ENCODE results near the gene P4HB.

P4HB gene

DNA sequence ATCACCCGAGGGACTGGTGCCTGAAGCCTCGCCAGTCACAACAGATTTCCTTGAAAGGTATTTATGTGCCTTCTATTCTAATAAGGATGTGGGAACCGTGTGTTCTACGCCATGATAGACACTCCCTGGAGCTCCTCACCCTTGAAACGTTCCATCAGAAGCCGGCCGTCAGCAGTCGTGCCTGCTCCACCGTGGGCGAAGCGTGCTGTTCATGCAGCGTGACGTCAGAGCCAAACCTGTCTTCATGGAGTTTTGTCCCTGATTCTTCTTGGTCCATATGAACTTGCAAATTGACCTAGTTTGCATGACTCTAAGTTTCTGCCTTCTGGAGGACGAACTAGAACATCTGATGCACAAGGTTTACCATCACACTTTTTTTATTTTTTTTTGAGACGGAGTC is 21.0 kb downstream of the P4HB start:
- DNase-seq (ENCODE audit: extremely low spot score), result no peak
- no peak for TF ChIP-seq CTCF (IDR thresholded peaks at IDR 0.05; ENCODE audit: control extremely low read depth, extremely low read depth, low read depth, missing control alignments)
- CTCF ChIA-PET, result no interaction called here
- POLR2A ChIA-PET, result interaction anchor here (2.2 kb wide), 1 partner anchor 15 kb away, joined by 6 read pairs; no protein-coding TSS in a partner anchor

GRCh38 chr17:81838753-81839255 is 21.5 kb downstream of the P4HB start:
- POLR2A ChIA-PET, result no interaction called here
- CTCF ChIA-PET, result no interaction called here
- no peak for DNase-seq (ENCODE audit: extremely low spot score)
- TF ChIP-seq CTCF (IDR thresholded peaks at IDR 0.05; ENCODE audit: control extremely low read depth, extremely low read depth, low read depth, missing control alignments), result no peak

DNA sequence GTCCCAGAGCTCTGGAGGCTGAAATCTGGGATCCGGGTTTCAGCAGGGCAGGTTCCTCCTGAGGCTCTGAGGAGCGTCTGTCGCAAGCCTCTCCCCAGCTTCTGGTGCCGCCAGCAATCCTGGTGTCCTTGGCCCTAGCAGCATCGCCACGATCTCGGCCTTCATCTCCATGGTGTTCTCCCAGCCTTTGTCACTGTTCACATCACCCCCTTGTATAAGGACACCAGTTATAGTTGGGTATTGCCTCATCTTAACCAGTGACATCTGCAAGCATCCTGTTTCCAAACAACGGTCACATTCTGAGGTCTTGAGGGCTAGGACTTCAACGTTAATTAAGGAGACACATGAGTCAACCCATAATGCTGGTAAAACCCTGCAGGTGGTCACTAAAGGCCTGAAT is 22.7 kb downstream of the P4HB start:
- POLR2A ChIA-PET, result interaction anchor here (1.1 kb wide), 1 partner anchor 45 kb away, joined by 4 read pairs; no protein-coding TSS in a partner anchor
- DNase-seq (ENCODE audit: extremely low spot score), result no peak
- CTCF ChIA-PET, result no interaction called here
- TF ChIP-seq CTCF (IDR thresholded peaks at IDR 0.05; ENCODE audit: control extremely low read depth, extremely low read depth, low read depth, missing control alignments), result no peak

GRCh38 chr17:81834831-81835267 is 25.5 kb downstream of the P4HB start, which contains the start of gene PPP1R27:
PPP1R27 (minus strand) TSS chr17:81835050; CDS start chr17:81834953, 97 bp downstream.
- ChIA-PET CTCF (interaction anchor here (1.1 kb wide), 1 partner anchor 9 kb away, joined by 3 read pairs; no protein-coding TSS in a partner anchor), POLR2A (interaction anchor here (0.6 kb wide), 2 partner anchors 27 to 272 kb away, joined by 5 read pairs; no protein-coding TSS in a partner anchor)

GRCh38 chr17:81833921-81834830 is 26.2 kb downstream of the P4HB start:
- DNase-seq (ENCODE audit: extremely low spot score), result no peak
- ChIA-PET POLR2A (interaction anchor here (0.6 kb wide), 1 partner anchor 271 kb away, joined by 5 read pairs; no protein-coding TSS in a partner anchor), CTCF (interaction anchor here (1.1 to 2.3 kb wide), 5 partner anchors 10 to 186 kb away, joined by 3 to 7 read pairs (median 3); no protein-coding TSS in a partner anchor)
- TF ChIP-seq CTCF (IDR thresholded peaks at IDR 0.05; ENCODE audit: control extremely low read depth, extremely low read depth, low read depth, missing control alignments), result no peak

More at GRCh38 chr17:81834831-81835267, 25.5 kb downstream of the P4HB start, which contains the start of gene PPP1R27:
- TF ChIP-seq CTCF (IDR thresholded peaks at IDR 0.05; ENCODE audit: control extremely low read depth, extremely low read depth, low read depth, missing control alignments), result no peak
- DNase-seq (ENCODE audit: extremely low spot score), result no peak

DNA sequence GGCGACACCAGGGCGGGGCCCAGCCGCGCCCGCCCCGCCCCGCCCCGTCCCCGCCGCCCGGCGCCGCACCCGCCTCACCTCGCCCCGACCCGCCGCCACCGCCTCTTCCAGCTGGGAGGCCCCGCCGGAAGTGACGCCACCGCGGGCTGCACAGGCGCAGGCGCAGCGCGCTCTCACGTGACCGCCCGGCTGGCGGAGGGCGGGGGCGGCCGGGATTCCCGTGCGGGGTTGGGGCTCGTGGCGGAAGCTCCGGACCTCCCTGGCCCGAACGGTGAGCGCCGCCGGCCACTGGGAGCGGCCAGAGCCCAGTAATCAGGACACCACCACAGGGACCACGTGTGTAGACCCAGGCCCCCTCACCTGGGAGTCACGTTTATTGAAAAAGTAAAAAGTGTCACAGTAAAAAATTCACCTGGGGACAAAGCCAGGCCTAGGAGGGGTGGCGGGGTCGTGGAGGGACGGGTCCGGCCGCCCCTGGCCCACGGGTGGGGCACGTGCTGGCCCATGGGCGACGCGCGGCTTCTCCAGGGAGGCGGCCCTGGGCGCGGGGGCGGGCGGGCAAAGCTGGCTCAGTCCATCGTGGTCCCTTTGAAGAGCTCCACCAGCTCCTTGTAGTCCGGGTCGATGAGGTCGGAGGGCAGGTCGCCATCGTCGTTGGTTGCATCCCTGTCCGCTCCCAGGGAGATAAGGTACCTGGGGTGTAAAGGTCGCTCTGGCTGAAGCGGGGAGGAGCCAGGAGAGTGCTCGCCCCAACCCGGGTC is 27.0 kb downstream of the P4HB start, which contains the start of gene MCRIP1:
Gene MCRIP1 (minus strand): TSS at position 132 of the 761 bp plus-strand sequence. CDS start 8,785 bp downstream, outside the sequence.
- no peak for TF ChIP-seq CTCF (IDR thresholded peaks at IDR 0.05; ENCODE audit: control extremely low read depth, extremely low read depth, low read depth, missing control alignments)
- ChIA-PET POLR2A (interaction anchor here (1.0 to 1.1 kb wide), 2 partner anchors 10 to 13 kb away, joined by 3 to 4 read pairs; no protein-coding TSS in a partner anchor), CTCF (interaction anchor here (1.3 to 2.3 kb wide), 4 partner anchors 9 to 187 kb away, joined by 3 to 7 read pairs (median 4); no protein-coding TSS in a partner anchor)
- DNase-seq (ENCODE audit: extremely low spot score), result peak; percentile 99
